Right lobe of liver (tissue), 4 donors: ENCODE results near the gene RNF214.

ENCODE experiments used
- POLR2A ChIP-seq: fragments of 450-650 bp; IDR thresholded peaks from one replicate; pipeline ENCODE4 v1.6.1; 2017; ENCODE audit warnings: antibody characterized with exemption, mild to moderate bottlenecking
- TF ChIP-seq, protein P1 (sequence below), 4 donors: fragments of 200-600 bp in 3 of 4; fragments of 450-650 bp in 1 of 4; IDR thresholded peaks; one replicate each; pipeline versions ENCODE4 v1.5.1 to v1.8.0; 2016 to 2022; ENCODE audit warnings: antibody characterized with exemption in 4 of 4, mild to moderate bottlenecking in 2 of 4
- donor health status: DM: no; HTN: no; CAD: no.
- donor health status: DM: no; HTN: no; CAD: no.
- donor health status: DM: no; HTN: yes; CAD: no.

DNA sequence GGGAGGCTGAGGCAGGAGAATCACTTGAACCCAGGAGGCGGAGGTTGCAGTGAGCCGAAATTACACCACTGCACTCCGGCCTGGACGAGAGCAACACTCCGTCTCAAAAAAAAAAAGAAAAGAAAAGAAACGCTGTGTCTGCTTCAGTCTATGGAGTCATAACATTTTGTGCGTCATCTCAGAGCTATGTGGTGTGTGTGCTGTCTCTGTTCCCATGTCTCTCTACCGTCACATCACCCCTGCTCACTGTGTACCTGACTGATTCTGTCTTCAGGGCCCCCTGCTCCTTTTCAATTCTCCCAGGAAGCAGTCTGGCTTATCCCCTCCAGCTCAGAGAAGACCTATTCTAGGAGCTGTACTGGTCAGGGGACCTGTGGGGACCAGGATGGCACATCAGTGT lies 65.7 kb downstream of the RNF214 start:
- no peak for TF ChIP-seq POLR2A
- TF ChIP-seq, protein P1, sequence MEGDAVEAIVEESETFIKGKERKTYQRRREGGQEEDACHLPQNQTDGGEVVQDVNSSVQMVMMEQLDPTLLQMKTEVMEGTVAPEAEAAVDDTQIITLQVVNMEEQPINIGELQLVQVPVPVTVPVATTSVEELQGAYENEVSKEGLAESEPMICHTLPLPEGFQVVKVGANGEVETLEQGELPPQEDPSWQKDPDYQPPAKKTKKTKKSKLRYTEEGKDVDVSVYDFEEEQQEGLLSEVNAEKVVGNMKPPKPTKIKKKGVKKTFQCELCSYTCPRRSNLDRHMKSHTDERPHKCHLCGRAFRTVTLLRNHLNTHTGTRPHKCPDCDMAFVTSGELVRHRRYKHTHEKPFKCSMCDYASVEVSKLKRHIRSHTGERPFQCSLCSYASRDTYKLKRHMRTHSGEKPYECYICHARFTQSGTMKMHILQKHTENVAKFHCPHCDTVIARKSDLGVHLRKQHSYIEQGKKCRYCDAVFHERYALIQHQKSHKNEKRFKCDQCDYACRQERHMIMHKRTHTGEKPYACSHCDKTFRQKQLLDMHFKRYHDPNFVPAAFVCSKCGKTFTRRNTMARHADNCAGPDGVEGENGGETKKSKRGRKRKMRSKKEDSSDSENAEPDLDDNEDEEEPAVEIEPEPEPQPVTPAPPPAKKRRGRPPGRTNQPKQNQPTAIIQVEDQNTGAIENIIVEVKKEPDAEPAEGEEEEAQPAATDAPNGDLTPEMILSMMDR (IDR thresholded peaks at IDR 0.05): no peak
